Activated naive CD8-positive, alpha-beta T cell treated with anti-CD3 and anti-CD28 coated beads, Interleukin-2, amount 50 U/mL, for 16 hours (primary cell): ENCODE results near the gene DSCAM.

Experiments
- DNase-seq: peaks from one replicate; pipeline ENCODE4 v3.0.0-alpha.2; 2020; ENCODE audit warnings: low read depth, low spot score

DSCAM gene

GRCh38 chr21:40386294-40386911, 460.6 kb downstream of the DSCAM start:
- DNase-seq = no peak

GRCh38 chr21:40385883-40386282, 461.1 kb downstream of the DSCAM start:
- no peak for DNase-seq

GRCh38 chr21:40383951-40384350, 463.0 kb downstream of the DSCAM start:
- no peak for DNase-seq

DNA sequence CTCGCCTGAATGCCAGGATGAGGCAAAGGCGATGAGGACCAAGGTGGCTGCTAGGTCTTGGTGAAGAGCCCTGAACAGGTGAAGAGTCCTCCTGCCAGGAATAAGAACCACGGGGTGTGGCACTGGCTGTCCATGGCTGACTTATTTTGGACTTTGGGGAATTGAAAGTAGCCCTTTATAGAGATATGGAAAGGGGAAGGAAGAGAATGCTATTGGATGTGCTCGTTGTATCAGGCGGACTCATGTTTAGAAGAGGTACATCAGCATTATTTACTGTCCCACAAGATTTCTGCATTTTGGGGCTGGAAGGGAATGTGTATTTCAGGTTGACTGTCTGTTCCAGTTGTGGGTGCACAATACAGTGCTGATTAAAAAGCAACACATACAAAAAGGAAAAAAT, 465.8 kb downstream of the DSCAM start:
- DNase-seq = no peak

GRCh38 chr21:40379881-40380810, 466.8 kb downstream of the DSCAM start:
- no peak for DNase-seq

DNA sequence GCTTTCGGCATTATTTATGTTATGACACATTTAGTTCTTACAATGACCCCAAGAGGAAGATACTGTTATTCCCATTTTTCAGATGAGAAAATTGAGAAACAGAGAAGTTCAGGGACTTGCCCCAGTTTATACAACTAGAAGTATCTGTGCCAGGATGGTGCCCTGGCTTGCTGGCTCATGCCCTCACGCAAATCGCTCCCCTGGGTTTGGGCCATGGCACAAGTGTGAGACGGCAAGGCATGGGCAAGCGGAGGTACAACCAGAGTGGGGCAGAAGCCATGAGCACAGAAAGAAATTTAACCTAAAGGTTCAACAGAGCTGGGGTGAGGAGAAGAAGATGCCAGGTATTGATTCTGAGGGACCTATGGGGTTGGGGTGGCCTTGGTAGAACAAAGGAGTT, 469.8 kb downstream of the DSCAM start:
- no peak for DNase-seq

- DNase-seq = no peak
Observed at GRCh38 chr21:40373761-40374160, 473.2 kb downstream of the DSCAM start.

DNA sequence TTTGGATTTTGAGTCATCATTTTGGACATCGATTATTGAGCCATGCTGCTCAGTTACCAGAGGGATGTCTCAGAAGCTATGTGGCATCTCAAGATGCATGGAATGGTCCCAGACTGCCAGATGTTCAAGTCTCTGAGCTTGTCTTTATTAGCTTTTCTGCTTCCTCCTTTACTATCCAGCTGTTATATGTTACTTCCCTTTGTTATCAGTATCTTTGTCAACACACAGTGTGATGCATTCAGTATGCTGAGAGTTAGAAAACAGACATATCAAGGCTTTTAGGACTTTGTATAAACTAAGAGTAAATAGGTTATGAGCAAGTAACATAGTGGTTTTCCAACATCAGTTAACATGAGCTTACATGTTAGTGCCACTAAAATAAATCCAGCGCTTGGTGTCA, 474.5 kb downstream of the DSCAM start:
- DNase-seq = no peak

- DNase-seq = no peak
Observed at GRCh38 chr21:40371329-40371728, 475.6 kb downstream of the DSCAM start.

DNA sequence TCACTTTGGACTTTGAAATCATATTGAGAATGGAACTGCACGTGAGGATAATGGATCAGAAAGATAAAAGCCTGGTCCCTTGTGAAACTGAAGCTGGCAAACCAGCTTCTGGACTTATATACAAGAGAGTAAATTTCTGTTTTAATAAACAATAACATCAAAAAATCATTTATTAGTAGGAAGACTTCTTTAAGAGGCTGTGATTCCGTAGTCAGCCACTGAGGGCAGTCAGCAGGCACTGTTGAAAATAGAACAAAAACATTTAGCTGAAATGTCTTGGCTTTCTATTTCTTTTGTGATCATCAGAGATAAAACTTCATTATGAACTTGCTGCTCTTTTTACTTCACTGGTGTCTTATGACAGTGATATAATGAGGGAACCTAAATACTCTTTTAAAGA, 490.3 kb downstream of the DSCAM start:
- no peak for DNase-seq

GRCh38 chr21:40355076-40355475, 491.9 kb downstream of the DSCAM start:
- DNase-seq = no peak

GRCh38 chr21:40351006-40351405, 496.0 kb downstream of the DSCAM start:
- DNase-seq = no peak

DNA sequence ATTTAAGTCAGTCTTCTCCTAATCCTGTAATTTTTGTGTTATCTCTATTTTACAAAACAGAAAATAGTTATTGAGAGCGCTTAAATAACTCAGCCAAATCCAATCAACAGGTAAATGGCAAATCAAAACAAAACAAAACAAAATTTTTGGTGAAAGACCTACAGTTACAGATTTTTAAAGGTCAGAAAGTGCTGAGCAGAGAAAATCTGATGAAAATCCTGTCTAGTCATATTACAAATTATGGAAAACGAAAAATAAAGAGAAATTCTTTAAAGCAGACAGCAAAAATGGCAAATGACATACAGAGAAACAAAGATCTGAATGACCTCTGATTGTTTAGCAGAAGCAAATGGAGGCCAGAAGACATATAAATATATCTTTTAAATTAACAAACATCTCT, 497.4 kb downstream of the DSCAM start:
- DNase-seq = no peak

GRCh38 chr21:40345711-40346321, 501.1 kb downstream of the DSCAM start:
- DNase-seq = no peak

- DNase-seq = no peak
Observed at GRCh38 chr21:40340357-40340756, 506.6 kb downstream of the DSCAM start.

GRCh38 chr21:40339050-40339449, 507.9 kb downstream of the DSCAM start:
- no peak for DNase-seq

DNA sequence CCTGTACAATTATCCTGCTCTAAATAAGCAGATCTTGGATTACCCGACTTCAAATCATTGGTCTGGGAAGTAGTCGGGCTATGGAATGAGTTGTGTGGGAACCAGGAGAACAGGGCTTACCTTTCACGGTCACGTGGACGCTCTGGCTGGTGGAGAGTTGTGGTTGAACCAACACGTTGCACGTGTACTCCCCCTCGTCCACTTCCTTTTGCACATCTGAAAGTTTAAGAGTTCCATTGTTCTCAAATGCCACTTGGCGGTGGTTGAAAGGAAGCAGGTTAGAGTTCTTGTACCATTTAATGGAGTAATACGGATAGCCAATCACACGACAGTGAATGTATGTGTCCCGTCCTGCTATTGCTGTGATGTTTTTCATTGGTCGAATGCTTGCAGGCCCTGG, 509.0 kb downstream of the DSCAM start:
- no peak for DNase-seq

- no peak for DNase-seq
Observed at GRCh38 chr21:40335704-40336103, 511.3 kb downstream of the DSCAM start.

GRCh38 chr21:40334159-40334558, 512.8 kb downstream of the DSCAM start:
- DNase-seq = no peak

GRCh38 chr21:40333731-40334130, 513.2 kb downstream of the DSCAM start:
- DNase-seq = no peak

DNA sequence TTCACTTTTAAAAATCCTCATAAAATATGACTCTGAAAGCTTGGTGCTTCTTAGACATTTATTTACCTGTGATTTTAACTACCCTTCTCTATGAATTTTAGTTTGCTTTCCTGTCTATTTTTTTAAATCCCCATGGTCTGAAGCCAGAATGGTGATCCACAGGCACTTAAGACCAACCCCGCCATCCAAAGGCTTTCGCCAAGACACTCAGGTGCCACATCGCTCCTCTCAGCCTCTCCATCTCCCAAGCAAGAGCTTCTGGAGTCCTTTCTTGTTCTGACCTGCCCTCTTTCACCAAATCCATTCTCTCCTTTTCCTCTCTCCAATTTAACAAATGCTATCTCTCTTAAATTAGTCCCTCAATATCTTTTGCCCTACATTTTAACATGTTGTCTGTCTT, 515.2 kb downstream of the DSCAM start:
- no peak for DNase-seq

GRCh38 chr21:40331172-40331571, 515.8 kb downstream of the DSCAM start:
- DNase-seq = no peak

DNA sequence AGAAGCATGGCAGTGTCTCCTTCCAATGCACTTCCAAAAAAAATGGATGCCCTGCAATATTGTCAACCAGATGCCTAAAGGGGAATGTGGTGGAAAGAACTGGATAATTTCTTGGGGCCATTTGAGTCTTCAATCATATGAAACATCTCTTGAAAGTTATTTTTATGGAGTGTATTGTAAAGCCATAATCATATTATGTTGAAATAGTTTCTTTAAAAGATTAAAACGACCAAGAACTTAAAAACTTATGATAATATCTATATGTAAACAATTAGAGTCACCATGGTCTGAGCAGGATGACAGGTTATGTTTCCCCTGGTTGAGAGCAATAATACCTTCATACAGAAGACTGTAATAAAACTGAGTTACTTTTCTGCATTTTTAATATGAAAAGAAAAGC, 522.6 kb downstream of the DSCAM start:
- DNase-seq = no peak
